GM12875 (cell line): ENCODE measurements around the gene NAA16.
"Not testable (repeated sequence)": the region's sequence is repeated elsewhere in the genome, so short reads cannot be mapped to it uniquely, and the experiment has no call there.

Experiments used
- H3K4me3 ChIP-seq: one replicate; pipeline ENCODE4 v1.5.1; 2011; ENCODE audit warnings: low read depth, low read length, control low read depth
- CTCF ChIP-seq: IDR thresholded peaks from 2 replicates; pipeline ENCODE4 v1.5.1; 2011; ENCODE audit warnings: low read depth, mild to moderate bottlenecking, control low read depth, inconsistent platforms, low read length, moderate library complexity, borderline replicate concordance; ENCODE audit not compliant: insufficient read depth

NAA16 gene

GRCh38 chr13:41332829-41333228 is 21.8 kb downstream of the NAA16 start:
- no peak overlapping the region for H3K4me3 ChIP-seq
- TF ChIP-seq CTCF: no peak

GRCh38 chr13:41334810-41335209 is 23.7 kb downstream of the NAA16 start:
- H3K4me3 ChIP-seq: no peak overlapping the region
- no peak for TF ChIP-seq CTCF

- TF ChIP-seq CTCF: no peak
Observed at GRCh38 chr13:41344358-41344757, 33.3 kb downstream of the NAA16 start.

GRCh38 chr13:41345165-41345913 is 34.3 kb downstream of the NAA16 start:
- H3K4me3 ChIP-seq: no peak overlapping the region
- TF ChIP-seq CTCF: no peak

More at GRCh38 chr13:41344358-41344757, 33.3 kb downstream of the NAA16 start:
- H3K4me3 ChIP-seq: no peak overlapping the region

GRCh38 chr13:41345914-41346589 is 35.0 kb downstream of the NAA16 start:
- no peak overlapping the region for H3K4me3 ChIP-seq
- no peak for TF ChIP-seq CTCF

GRCh38 chr13:41352935-41353840 is 42.1 kb downstream of the NAA16 start:
- no peak overlapping the region for H3K4me3 ChIP-seq
- TF ChIP-seq CTCF: peak; percentile 53; the same call in 1 of the 2 replicates

- H3K4me3 ChIP-seq: no peak overlapping the region
- TF ChIP-seq CTCF: no peak
Observed at GRCh38 chr13:41354416-41354815, 43.3 kb downstream of the NAA16 start.

- not testable (repeated sequence) for H3K4me3 ChIP-seq
Observed at GRCh38 chr13:41356385-41356648, 45.2 kb downstream of the NAA16 start.
